GM19238 (cell line): ENCODE data around the gene TMEM143.
"Not testable (repeated sequence)": the region's sequence is repeated elsewhere in the genome, so short reads cannot be mapped to it uniquely, and the experiment has no call there.

ENCODE experiments used
- DNase-seq: peaks from one replicate; pipeline ENCODE4 v3.0.0; 2011; ENCODE audit warnings: low spot score; ENCODE audit not compliant: insufficient read length

Gene TMEM143

DNA sequence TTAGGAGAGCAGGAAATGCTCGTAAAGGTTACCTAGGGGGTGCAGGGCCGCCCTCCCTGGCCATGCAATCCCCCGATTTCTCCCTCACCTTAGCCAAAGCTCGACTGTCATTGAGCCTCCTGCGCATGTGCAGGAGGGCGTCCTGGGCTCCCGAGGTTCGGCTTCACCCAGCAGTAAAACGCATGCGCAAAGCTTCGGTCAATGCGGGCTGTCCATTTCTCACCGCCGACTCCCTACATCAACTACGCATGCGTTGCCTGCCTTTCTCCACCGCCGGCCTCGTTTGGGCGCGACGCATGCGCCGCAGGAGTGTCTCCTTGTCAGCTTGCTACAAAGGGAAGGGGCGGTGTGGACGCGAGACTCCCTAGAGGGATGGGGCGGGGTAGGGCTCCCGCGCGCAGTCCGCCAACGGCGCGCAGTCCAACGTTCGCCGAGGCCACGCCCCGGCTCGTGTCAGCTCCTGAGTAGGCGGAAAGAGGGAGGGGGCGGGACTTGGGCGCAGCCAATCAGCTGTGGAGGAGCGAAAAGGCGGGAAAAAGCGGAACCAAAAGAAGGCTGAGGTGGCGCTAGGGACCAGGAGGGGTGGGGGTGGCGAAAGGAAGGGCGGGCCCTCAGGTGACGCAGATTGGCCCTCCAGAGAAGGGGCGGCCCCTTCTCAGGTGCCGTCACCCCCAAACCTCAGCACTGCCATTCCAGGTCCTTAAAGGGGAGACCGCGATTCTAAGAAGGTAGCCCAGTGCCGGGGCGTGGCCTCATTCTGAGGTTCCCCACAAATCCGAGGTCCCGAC is at the start of gene TMEM143, which contains the start of gene SYNGR4:
Gene TMEM143, minus strand, starts transcription at position 131 of the 788 bp plus-strand sequence. Its CDS starts 20 bp downstream, at position 111.
Gene SYNGR4, plus strand, starts transcription at position 558 of the 788 bp plus-strand sequence. CDS start 1,476 bp downstream, outside the sequence.
- DNase-seq, result peak; percentile 94

DNA sequence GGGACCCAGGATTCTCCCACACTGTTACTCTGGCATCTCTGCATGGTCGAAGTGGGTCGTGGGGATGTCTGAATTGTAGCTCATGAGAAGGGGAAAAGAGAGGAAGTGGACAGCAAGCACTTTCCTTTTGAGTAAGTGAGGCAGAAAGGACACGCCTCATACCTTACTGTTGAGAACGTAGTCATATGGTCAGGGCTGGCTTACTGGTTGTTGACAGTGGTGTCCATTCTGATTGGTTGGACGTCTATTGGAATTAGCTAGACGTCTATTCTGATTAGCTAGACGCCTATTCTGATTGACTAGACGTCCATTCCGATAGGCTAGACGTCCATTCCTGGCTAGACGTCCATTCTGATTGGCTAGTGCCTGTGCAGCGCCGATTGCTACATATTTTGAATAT is 42.1 kb upstream of the TMEM143 start:
- DNase-seq, result no peak

DNA sequence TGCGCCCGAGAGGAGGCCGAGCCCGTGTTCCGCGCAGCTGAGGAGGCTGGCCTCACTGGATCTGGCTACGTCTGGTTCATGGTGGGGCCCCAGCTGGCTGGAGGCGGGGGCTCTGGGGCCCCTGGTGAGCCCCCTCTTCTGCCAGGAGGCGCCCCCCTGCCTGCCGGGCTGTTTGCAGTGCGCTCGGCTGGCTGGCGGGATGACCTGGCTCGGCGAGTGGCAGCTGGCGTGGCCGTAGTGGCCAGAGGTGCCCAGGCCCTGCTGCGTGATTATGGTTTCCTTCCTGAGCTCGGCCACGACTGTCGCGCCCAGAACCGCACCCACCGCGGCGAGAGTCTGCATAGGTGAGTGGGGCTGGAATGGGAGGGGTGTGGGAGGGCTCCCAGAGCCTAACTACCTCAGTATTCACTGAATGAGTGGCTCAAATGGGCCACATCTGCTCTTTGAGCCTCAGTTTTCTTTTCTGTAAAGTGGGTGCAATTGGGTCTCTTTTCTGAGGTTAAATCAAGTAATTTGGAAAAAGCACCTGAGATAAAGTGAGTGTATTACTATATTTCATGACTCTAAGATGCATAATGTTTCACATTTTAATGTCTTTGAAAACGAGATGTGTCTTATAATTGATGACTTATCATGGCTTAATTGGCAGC is 41.4 kb upstream of the TMEM143 start:
- DNase-seq, result no peak

DNA sequence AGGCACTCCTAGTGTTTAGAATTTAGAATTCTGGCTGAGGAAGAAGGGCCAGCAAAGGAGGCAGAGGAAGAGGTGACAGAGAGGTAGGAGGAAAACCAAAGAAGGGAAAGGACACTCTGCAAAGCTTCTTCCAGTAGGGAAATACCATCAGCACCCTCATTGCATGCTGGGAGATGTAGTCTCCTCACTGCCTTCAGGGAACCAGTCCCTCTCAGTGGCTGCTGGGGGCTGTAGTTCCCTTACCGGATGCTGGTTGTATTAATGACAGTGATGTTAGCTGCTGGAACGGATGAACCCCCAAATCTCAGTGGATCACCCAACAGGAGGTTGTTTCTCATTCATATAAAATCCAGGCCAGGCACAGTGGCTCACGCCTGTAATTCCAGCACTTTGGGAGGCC is 39.9 kb upstream of the TMEM143 start:
- peak; percentile 86 for DNase-seq

DNA sequence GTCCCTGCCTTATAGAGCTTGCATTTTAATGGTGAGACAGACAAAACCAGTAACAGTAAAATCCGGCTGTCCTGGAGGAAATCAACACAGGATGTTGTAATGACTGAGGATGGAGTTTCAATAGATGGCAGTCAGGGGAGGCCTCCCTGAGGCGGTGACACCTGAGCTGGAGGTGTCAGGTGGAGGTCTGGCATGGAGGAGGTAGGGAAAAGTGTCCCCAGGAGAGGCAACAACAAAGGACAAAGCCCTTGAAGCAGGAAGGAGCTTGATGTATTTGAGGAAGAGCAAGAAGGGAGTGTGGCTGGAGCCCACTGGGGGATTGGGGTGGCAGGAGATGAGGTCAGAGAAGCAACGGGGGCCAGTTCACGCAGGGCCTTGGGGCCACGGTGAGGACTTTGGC is 37.5 kb upstream of the TMEM143 start:
- DNase-seq, result no peak

DNA sequence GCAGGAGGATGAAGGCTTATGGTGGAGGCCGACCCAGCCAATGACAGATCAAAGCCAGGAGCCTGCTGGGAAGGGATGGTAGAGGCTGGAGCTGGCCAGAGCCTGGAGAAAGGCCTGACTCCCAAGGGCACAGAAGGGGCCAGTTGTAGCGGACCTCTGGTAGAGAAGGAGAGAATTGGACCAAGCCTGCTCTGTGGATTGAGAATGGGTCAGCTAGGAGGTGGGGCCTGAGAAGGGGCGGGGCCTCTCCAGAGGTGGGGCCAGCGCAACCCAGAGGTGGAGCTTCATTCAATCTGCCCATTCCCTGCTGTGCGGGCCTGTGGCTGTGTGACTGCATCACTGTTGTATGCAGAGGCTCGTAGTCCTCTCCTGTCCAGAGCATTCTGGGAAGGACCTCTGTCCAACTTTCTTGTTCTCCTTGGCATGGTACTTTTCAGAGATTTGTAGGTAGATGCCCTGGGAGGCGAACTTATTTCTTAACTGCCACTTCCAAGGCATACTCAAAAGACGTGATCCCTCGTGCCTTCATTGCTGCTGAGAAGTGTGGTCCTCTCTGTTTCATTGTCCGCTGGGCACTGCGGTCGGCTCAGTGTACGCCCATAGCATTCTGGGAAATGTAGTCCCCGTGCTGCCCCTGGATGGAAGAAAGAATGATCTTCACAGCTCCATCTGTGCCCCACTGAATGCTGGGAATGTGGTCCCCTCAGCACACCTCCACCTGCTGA is 36.4 kb upstream of the TMEM143 start:
- DNase-seq, result no peak

DNA sequence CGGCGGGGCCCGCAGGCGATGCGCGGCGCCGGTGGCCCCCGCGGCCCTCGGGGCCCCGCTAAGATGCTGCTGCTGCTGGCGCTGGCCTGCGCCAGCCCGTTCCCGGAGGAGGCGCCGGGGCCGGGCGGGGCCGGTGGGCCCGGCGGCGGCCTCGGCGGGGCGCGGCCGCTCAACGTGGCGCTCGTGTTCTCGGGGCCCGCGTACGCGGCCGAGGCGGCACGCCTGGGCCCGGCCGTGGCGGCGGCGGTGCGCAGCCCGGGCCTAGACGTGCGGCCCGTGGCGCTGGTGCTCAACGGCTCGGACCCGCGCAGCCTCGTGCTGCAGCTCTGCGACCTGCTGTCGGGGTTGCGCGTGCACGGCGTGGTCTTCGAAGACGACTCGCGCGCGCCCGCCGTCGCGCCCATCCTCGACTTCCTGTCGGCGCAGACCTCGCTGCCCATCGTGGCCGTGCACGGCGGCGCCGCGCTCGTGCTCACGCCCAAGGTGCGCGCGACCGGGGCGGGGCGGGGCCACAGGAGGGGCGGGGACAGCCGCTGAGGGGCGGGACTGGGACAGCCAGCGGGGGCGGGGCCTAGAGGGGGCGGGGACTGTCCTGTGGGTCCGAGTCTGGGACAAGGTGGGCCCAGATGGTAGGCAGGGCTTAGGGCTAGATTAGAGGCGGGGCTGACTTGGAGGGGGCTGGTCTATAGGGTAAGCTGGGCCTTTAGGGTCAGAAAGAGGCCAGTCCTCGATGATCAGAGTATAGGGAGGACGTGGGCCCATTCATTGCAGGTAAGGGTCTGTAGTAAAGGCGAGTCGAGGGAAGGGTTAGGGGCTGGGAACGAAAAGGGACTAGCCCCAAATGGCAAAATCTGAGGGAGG is 34.9 kb upstream of the TMEM143 start:
- DNase-seq, result peak; percentile 87

DNA sequence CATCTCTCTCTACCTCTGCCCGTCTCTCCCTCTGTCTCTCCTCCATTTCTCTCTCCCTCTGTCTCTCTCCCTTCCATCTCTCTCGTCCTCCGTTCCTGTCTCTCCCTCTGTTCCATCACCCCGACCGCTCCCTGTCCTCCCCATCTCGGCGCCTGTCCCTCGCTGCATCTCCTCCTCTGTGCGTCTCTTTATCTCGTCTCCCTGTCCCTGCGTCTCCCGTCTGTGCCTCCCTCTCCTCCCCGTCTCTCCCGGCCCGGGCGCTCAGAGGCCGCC is 34.3 kb upstream of the TMEM143 start:
- no peak for DNase-seq

DNA sequence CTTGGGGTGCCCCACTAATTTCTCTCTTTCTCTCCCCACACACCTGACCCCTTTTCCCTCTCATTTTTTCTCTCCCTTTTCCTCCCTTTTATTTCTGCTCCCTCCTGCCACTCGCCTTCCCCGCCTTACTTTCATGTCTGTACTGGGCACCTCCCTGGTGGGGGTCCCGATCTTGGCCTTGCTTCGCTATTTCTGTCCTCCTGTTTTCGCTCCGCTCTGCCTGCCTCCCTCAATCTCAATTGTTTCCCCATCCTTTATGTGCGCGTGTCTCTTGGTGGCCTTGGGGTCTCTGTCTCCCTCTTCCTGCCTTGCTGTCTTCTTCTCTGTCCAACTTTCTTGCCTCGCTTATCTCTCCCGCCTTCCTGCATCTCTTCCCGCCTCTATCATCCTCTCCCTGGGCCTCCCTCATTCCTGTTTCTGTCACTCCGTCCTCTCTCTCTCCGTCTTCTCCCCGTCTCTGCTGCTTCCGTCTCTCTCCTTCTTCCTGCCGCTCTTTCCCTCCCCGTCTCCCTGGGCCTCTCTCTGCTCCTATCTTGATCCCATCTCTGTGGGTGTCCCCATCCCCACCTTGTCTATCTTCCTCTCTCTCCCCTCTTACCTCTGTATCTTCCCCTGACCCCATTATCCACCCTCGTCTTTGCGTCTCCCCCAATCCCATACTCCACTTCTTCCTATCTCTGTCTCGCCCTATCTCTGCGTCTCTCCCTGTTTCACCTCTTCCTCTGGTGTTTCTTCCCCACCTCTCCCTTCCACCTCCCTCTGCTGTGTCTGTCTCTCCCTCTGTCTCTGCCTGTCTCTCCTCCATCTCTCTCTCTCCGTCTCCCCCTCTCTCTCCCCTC is 33.7 kb upstream of the TMEM143 start:
- DNase-seq, result no peak

DNA sequence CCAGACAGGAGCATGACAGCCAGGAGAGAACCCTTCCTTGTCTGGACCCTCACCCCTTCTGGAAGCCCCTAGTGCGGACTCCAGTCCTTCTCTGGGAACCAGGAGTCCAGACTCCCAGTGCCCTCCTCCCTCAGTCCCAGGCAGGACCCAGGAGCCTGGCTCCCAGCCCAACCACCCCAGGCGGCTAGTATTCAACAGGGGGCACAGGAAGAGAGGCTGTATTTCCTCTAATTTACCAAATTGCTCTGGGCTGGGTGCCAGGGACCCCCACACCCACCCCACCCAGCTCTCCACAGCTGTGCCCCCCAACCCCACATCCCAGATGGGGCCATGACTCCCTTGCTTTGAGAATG is 33.1 kb upstream of the TMEM143 start:
- no peak for DNase-seq

DNA sequence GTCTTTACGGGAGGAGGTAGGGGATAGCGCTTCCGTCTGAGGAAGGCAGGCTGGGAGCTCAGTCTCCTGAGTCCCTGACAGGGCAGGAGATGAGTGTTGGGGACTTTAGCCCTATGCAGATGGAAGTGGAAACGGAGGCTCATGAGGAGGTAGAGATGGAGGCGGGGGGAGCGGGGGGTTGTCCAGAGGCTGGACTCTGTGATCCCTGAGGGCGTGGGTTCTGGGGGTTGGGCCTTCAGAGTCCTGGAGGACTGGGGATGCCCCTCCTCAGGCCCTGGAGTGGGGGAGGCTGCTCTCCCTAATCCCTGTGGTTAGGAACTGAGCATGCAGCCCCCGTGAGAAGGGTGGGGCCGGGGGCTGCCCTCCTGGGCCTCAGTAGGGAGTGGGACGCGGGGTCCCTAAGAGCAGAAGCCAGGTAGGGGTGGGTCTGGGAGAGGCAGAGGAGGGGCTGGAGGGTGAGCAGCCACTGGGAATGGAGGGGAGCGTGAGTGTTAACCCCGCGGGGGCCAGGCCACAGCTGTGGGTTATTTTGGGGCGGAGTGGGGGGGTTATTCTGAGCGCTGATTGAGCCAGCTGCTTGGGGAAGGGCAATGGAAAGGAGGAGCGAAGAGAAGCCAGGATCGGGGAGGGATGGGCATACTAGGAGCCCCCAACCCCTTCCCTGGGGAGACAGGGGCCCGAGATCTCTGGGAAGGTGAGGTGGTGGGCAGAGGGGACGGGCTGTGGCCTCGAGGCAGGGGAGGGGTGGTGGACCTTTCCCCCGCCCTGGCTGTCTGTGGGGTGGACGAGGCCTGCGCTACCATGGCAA is 32.5 kb upstream of the TMEM143 start:
- DNase-seq, result no peak

DNA sequence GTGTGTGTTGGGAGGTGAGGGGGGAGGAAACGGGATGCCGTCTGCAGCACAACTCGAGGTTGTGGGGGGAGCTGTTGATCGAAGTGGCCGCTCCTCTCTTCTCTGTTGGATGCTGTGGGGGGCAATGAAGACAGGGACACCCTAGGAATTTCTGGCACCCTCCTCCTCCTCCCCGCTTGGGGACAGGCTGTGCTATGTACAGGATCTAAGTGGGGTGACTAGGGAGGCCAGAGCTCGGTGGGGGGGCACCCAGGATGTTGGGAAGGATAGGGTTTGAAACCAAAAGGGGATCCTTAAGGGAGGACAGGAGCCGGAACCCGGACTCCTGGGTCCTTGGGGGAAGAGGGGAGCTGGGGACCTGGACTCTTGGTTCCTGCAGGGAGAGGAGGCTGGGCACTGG is 31.8 kb upstream of the TMEM143 start:
- DNase-seq, result no peak

DNA sequence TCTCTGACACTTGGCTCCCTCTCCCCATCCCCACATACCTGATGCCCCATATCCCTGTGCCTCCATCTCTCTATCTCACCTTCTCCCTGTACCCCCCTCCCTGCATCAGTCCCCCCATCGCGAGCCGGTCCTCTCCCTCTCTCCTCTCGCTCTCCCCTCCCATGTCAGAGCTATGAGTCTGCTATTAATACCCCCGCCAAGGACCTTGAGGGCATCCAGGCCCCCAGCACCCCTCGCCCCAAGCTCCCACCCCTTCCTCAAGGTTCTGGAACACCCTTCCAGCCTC is 31.4 kb upstream of the TMEM143 start:
- DNase-seq, result no peak

DNA sequence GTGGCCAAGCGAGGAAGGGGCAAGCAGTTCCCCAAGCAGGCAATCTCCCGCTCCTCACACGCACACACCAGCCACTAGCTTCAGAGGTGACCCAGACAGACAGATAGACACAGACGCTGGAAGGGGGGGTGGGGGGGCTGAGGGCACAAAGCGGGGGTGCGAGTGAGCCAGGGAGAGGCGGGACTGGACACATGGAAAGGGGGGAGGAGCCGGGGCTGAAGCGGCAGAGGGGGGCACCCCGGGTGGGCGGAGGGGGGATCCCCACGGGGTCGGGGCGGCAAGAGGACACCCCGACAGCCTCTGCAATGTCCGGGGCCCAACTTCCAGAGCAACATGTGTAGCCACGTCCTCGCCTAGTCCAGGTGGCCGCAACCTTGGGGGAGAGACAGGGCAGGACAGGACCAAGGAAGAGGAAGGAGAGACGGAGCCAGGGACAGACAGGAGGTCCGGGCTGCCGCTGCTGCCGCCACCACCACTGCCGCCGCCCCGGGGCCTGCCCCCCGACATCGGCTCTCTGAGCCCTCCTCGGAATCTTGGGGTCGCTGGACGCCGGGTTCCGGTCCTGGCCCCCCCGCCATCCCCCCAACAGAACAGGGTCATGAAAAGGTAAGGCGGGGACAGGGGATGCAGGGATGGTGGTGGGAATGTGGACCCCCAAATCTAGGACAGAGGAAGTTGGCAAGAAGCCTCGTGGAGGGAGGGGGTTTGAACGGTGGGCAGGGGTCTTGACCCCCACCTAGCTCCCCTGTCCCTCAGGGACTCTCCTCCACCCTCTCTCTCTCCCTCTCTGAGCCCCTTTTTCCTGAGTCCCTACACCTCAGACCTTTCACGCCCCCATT is 30.8 kb upstream of the TMEM143 start:
- DNase-seq, result no peak

DNA sequence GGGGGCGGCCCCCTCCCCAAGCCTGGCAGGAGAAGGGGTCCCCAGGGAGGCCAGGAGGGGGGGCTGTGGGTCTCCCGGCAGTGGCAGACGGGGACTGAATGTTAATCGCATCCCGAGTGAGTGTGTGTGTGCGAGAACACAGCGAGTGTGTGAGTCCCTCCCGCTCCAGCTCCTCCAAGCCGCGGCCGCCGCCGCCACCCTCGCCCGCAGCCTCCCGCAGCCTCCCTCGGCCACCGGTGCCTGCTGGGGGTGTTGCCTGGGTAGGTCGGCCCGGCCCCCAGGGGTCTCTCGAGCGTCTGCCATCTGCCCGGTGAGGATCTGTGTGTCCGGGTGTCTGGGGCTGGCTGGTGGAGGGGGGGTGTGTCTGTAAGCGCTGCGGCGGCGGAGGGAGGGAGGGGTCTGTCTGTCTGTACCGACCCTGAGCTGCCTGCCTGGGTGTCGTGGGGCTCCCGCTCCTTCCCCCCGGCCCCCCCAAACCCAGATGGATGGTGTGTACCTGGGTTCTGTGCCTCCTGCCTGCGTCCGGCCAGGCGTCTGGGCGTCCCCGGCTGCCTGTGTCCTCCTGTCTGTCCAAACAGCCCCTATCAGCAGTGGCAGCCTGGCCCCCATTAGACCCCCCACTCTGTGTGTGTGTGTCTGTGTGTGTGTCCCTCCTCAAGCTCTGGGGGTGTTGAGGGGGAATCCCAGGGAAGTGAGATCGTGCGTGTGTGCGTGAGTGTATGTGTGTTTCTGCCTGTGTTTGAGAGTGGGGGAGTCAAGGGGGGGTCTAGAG is 30.0 kb upstream of the TMEM143 start, which contains the start of gene GRIN2D:
Gene GRIN2D, plus strand, starts transcription at position 110 of the 772 bp plus-strand sequence. CDS start 4,725 bp downstream, outside the sequence.
- no peak for DNase-seq

DNA sequence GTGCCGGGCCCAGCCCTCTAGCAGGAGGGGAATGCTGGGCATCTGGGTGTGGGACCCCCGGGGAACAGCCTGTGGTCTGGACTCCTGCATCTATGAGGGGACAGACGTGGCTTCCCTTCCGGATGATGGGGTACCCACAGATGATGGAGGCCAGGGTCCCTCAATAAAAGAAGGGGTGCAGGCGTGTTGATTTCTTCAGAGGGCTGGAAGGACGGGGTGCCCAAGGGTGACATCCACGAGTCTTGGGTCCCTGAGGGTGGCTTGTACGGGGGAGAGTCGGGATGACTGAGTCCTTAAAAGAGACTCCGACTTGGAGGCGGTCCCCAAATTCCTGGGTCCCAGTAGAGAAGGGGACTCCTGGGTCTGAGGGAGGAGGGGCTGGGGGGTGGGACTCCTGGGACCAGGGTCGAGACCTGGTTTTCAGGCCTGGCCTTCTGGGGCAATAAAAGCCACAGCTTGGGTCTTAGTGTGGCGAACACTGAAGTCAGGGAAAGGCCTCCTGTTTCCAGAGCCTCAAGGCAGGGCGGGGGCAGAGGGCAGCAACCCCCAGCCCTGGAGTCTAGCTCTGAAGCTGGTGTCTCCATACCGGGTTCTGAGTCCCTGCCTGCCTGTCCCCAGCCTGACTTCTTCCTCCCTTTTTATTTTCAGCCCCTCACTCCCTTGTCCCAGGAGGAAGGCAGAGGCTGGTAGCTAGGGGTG is 29.3 kb upstream of the TMEM143 start:
- no peak for DNase-seq

DNA sequence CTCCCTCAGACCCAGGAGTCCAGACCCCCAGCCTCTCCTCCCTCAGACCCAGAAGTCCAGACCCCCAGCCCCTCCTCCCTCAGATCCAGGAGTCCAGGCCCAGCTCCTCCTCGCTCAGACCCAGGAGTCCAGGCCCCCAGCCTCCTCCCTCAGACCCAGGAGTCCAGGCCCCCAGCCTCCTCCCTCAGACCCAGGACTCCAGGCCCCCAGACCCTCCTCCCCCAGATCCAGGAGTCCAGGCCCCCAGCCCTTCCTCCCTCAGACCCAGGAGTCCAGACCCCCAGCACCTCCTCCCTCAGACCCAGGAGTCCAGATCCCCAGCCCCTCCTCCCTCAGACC is 28.2 kb upstream of the TMEM143 start:
- not testable (repeated sequence) for DNase-seq
